GM12878 (cell line): ENCODE measurements around the gene ACBD5. TPM values are rescaled to one million over a fixed set of nuclear protein-coding genes. Genes with fewer than 3 reads are reported as not detected.

Experiments used
- ATAC-seq: fragments of 200-7000 bp; cut with Tn5 transposase; 3 replicates; pipeline ENCODE4 v1.9.1; 2020; ENCODE audit warnings: mild to moderate bottlenecking, moderate library complexity
- BruUV-seq: library from RNA; stranded (reverse); fragments of 400-500 nt; replicated peaks from 2 replicates; lab custom pipeline; 2021; lab: Mats Ljungman, UMichigan
- CTCF ChIA-PET: fragments of 300-600 bp; sonication (Branson Sonifier 250); formaldehyde crosslinking; extraction: SDS; loops from one replicate; lab custom pipeline; 2021; ENCODE audit warnings: inconsistent platforms; lab: Yijun Ruan, JAX
- POLR2A ChIA-PET: fragments of 350-600 bp; formaldehyde crosslinking; extraction: SDS; loops from one replicate; lab custom pipeline; 2021; ENCODE audit warnings: inconsistent platforms; lab: Charles Lee
- RAD21 ChIA-PET: fragments of 300-600 bp; sonication (Branson Sonifier 250); formaldehyde crosslinking; loops from one replicate; lab custom pipeline; 2023; ENCODE audit warnings: antibody characterized with exemption; ENCODE audit not compliant: unreplicated experiment; lab: Charles Lee
- SMC1A ChIA-PET: fragments of 300-600 bp; sonication (Branson Sonifier 250); formaldehyde crosslinking; loops from one replicate; lab custom pipeline; 2023; ENCODE audit not compliant: unreplicated experiment, uncharacterized antibody; lab: Charles Lee
- DNase-seq: peaks from one replicate; pipeline ENCODE4 v3.0.0-alpha.2; 2011; ENCODE audit warnings: low read depth, low spot score
- FAIRE-seq: peaks from 3 replicates; lab custom pipeline; 2011; peaks lifted over from hg19 to GRCh38; lab: Jason Lieb, UNC
- H2AFZ ChIP-seq: 2 replicates; pipeline ENCODE4 v1.6.0; 2011; ENCODE audit warnings: low read depth, low read length, control low read depth; ENCODE audit not compliant: control insufficient read depth
- H3K27ac ChIP-seq: 2 replicates; pipeline ENCODE4 v1.5.1; 2011; ENCODE audit warnings: control low read depth; ENCODE audit not compliant: control insufficient read depth, insufficient read depth
- H3K27me3 ChIP-seq, 2 experiments: replicated peaks in 1 of 2; 2 replicates each; pipeline versions ENCODE4 v1.6.0 to v1.6.1; 2011; ENCODE audit warnings: low read length in 1 of 2; ENCODE audit not compliant: control insufficient read depth in 2 of 2, insufficient read depth in 2 of 2
- H3K36me3 ChIP-seq, 2 experiments: 2 replicates each; pipeline ENCODE4 v1.5.1; 2011; ENCODE audit warnings: low read length in 1 of 2; ENCODE audit not compliant: control insufficient read depth in 2 of 2, insufficient read depth in 2 of 2
- H3K4me1 ChIP-seq: 2 replicates; pipeline ENCODE4 v1.6.1; 2011; ENCODE audit warnings: mild to moderate bottlenecking, low read length, moderate library complexity, mixed read lengths; ENCODE audit not compliant: control insufficient read depth, insufficient read depth
- H3K4me2 ChIP-seq: 2 replicates; pipeline ENCODE4 v1.6.0; 2011; ENCODE audit warnings: control low read depth; ENCODE audit not compliant: control insufficient read depth, insufficient read depth
- H3K4me3 ChIP-seq: fragments of 200-600 bp; sonication (generic); 2 replicates; pipeline ENCODE4 v1.5.1; 2016
- H3K79me2 ChIP-seq: 2 replicates; pipeline ENCODE4 v1.6.0; 2011; ENCODE audit warnings: low read length; ENCODE audit not compliant: control insufficient read depth, insufficient read depth
- H3K9ac ChIP-seq: 2 replicates; pipeline ENCODE4 v1.8.0; 2011; ENCODE audit warnings: low read length, control low read depth, mixed read lengths; ENCODE audit not compliant: control insufficient read depth, insufficient read depth
- H3K9me3 ChIP-seq: replicated peaks from 3 replicates; pipeline ENCODE4 v1.5.1; 2011; ENCODE audit warnings: mild to moderate bottlenecking, low read length; ENCODE audit not compliant: control insufficient read depth, insufficient read depth
- H4K20me1 ChIP-seq: 2 replicates; pipeline ENCODE4 v1.6.0; 2011; ENCODE audit not compliant: control insufficient read depth, insufficient read depth
- ASH2L ChIP-seq: fragments of 300-600, 200-600 bp; sonication (generic); IDR thresholded peaks from 2 replicates; pipeline ENCODE4 v1.6.1; 2017; ENCODE audit warnings: low read depth, mild to moderate bottlenecking, borderline replicate concordance
- BMI1 ChIP-seq: fragments of 450-650 bp; IDR thresholded peaks from 2 replicates; pipeline ENCODE4 v1.6.1; 2016; ENCODE audit warnings: mild to moderate bottlenecking, moderate library complexity, borderline replicate concordance
- CHD4 ChIP-seq: fragments of 200-600 bp; sonication (generic); IDR thresholded peaks from 2 replicates; pipeline ENCODE4 v1.6.1; 2016; ENCODE audit warnings: mild to moderate bottlenecking
- CREM ChIP-seq: IDR thresholded peaks from 2 replicates; pipeline ENCODE4 v1.6.1; 2014; ENCODE audit warnings: antibody characterized with exemption, low read depth
- DPF2 ChIP-seq: fragments of 450-650 bp; IDR thresholded peaks from 2 replicates; pipeline ENCODE4 v1.6.1; 2017; ENCODE audit warnings: mild to moderate bottlenecking
- FOXK2 ChIP-seq: fragments of 450-650 bp; IDR thresholded peaks from 2 replicates; pipeline ENCODE4 v1.6.1; 2017; ENCODE audit warnings: mild to moderate bottlenecking, moderate library complexity
- NBN ChIP-seq: fragments of 450-650 bp; IDR thresholded peaks from 2 replicates; pipeline ENCODE4 v1.6.1; 2016
- POLR2A ChIP-seq: IDR thresholded peaks from 2 replicates; pipeline ENCODE4 v1.6.1; 2011; ENCODE audit warnings: low read depth, mild to moderate bottlenecking, low read length
- STAT1 ChIP-seq: fragments of 450-650 bp; conservative IDR thresholded peaks from 2 replicates; pipeline ENCODE4 v1.6.1; 2014; ENCODE audit warnings: antibody characterized with exemption, mild to moderate bottlenecking
- TCF12 ChIP-seq: IDR thresholded peaks from 2 replicates; pipeline ENCODE4 v1.6.1; 2011; ENCODE audit warnings: low read depth, mild to moderate bottlenecking, low read length
- ZNF274 ChIP-seq: IDR thresholded peaks from one replicate; pipeline ENCODE4 v1.8.0; 2011; ENCODE audit not compliant: insufficient read length, insufficient read depth
- ZSCAN29 ChIP-seq: fragments of 450-650 bp; IDR thresholded peaks from 2 replicates; pipeline ENCODE4 v1.6.1; 2017; ENCODE audit warnings: mild to moderate bottlenecking, moderate library complexity
- WGBS: methylation state at CpG from one replicate; pipeline ENCODE4 v1.1.6; 2016; ENCODE audit warnings: low lambda C conversion rate; ENCODE audit not compliant: insufficient replicate concordance, insufficient coverage; ENCODE audit errors: missing lambda C conversion rate; 5-methylcytosine and 5-hydroxymethylcytosine counted together
- in situ Hi-C: fragments of 300-500 bp; cut with MboI; formaldehyde crosslinking; loops from 9 replicates; pipeline ENCODE4 v1.14.3; 2018; ENCODE audit warnings: mixed read lengths
- intact Hi-C: fragments of 100-400 bp; cut with micrococcal nuclease; formaldehyde crosslinking; loops from one replicate; pipeline ENCODE4 v1.14.2; 2022; ENCODE audit not compliant: unreplicated experiment
- polyA plus RNA-seq, 11 experiments: library from polyadenylated mRNA; depleted of rRNA in 4 of 11; unstranded in 6 of 11; stranded (reverse) in 5 of 11; fragments of >200 nt; fragmentation: Nextera tagmentation in 4 of 11; fragmentation: Illumina TruSeq in 1 of 11; extraction: Ambion mirVana in 4 of 11; extraction: Trizol in 1 of 11; gene quantifications; 1 replicate in 1 of 11; 2 replicates in 10 of 11; pipeline versions ENCODE4 v1.2.1 to v1.2.3, GENCODE V29; 2011 to 2016; ENCODE audit warnings: inconsistent platforms in 2 of 11, missing spikeins in 2 of 11, low read depth in 1 of 11
- total RNA-seq, 4 experiments: library from RNA; depleted of rRNA in 3 of 4; stranded (reverse); fragments of >200 nt in 3 of 4; fragmentation: Illumina TruSeq in 1 of 4; extraction: Trizol in 1 of 4; gene quantifications; 2 replicates each; pipeline versions ENCODE4 v1.2.1 to v1.2.3, GENCODE V29; 2013 to 2021
- TF ChIP-seq, protein P1 (sequence below): IDR thresholded peaks from 2 replicates; pipeline ENCODE4 v1.6.1; 2011; ENCODE audit warnings: low read depth, low read length, improper control_type of control experiment, borderline replicate concordance

ACBD5 gene
- total and polyA plus RNA-seq, 10 of the 15 experiments (the other 5 are each of a cell fraction or from before 2014, with no cell fraction given): 2.4 to 22.3 (median 12.4) TPM

DNA sequence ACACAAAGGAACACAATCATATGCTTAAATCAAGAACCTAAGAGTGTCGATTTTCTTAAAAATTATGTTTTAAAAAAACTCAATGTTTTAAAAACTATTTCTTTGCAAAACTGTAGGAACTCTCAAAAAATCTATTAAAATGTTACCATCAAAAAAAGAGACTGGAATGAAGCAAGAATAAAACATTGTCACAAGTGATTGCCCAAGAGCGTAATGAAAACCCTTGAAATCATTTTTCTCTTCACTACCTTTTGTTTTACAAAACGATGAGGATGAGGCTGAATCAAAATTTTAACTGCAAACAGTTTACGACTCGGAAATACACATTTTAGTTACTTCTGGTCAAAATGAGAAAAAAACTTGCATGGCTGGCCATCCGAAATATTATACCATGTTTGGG is 87.3 kb downstream of the ACBD5 start:
- in situ Hi-C loops (no loop called here), intact Hi-C loops (loop anchor here (5.0 to 10.0 kb wide), 2 partner anchors 261 to 1381 kb away; partner anchors contain the start of gene WAC)
- H3K4me3 ChIP-seq: peak overlapping the region; percentile 87
- DNase-seq (no peak), ATAC-seq (no peak), FAIRE-seq (no peak)
- no peaks in the 10 kb centered on the region for H4K20me1 ChIP-seq
- H3K27ac ChIP-seq: peak overlapping the region; percentile 100
- TF ChIP-seq, protein P1, sequence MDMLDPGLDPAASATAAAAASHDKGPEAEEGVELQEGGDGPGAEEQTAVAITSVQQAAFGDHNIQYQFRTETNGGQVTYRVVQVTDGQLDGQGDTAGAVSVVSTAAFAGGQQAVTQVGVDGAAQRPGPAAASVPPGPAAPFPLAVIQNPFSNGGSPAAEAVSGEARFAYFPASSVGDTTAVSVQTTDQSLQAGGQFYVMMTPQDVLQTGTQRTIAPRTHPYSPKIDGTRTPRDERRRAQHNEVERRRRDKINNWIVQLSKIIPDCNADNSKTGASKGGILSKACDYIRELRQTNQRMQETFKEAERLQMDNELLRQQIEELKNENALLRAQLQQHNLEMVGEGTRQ: no peak
- CTCF ChIA-PET: interaction anchor here (1.0 to 1.7 kb wide), 5 partner anchors 10 to 427 kb away, joined by 4 to 10 read pairs (median 5); no protein-coding TSS in a partner anchor
- POLR2A ChIA-PET: interaction anchor here (1.1 to 2.7 kb wide), 6 partner anchors 11 to 342 kb away, joined by 3 to 25 read pairs (median 5); no protein-coding TSS in a partner anchor
- peaks cover 0 to 11% of the 10 kb centered on the region in 2 experiments; a peak in 3 of 4 replicates for H3K36me3 ChIP-seq
- H2AFZ ChIP-seq: no peak overlapping the region
- H3K9ac ChIP-seq: peak overlapping the region; percentile 100
- H3K79me2 ChIP-seq: peaks cover 92% of the 10 kb centered on the region
- 3% methylated on average over 6 of the region's 6 CpGs for WGBS
- no peaks in the 10 kb centered on the region for H3K27me3 ChIP-seq
- SMC1A ChIA-PET: interaction anchor here (1.0 kb wide), 1 partner anchor 23 kb away, joined by 4 read pairs; no protein-coding TSS in a partner anchor
- H3K9me3 ChIP-seq: no peaks in the 10 kb centered on the region; the same call in 2 of the 3 replicates
- no TSS peak for BruUV-seq
- peak overlapping the region; percentile 93 for H3K4me2 ChIP-seq
- no peaks in the 10 kb centered on the region; the same call in 1 of the 2 replicates for H3K4me1 ChIP-seq
- RAD21 ChIA-PET: interaction anchor here (1.8 kb wide), 1 partner anchor 90 kb away, joined by 6 read pairs; no protein-coding TSS in a partner anchor

DNA sequence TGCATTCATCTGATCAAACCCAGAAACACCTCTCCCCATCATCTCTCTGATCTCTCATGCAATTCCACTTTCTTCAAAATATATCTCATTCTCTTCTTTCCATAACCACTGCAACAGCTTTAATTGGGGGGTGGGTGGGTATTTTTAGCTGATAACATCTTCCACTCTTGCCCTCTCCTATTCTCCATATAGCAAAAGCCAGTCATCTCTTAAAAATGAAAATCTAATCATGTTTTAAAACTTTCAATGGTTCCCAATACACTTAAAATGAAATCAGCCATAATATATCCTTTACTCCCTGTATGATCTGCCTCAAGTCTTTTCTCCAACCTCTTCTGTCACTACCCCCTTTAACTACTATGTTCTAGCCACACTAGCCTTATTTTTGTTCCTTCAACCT is 87.9 kb downstream of the ACBD5 start:
- Histone ChIP-seq H3K4me1 (no peaks in the 10 kb centered on the region; the same call in 1 of the 2 replicates), H2AFZ (no peak overlapping the region), H3K27me3 (no peaks in the 10 kb centered on the region), H3K4me2 (peak overlapping the region; percentile 93), H3K9ac (peak overlapping the region; percentile 100), H3K9me3 (no peaks in the 10 kb centered on the region; the same call in 2 of the 3 replicates), H3K27ac (no peak overlapping the region; the same call in 1 of the 2 replicates), H3K36me3 (peaks cover 2 to 9% of the 10 kb centered on the region in 2 experiments), H3K79me2 (peaks cover 88% of the 10 kb centered on the region), H3K4me3 (peak overlapping the region; percentile 87), H4K20me1 (no peaks in the 10 kb centered on the region)
- DNase-seq (no peak), FAIRE-seq (no peak), ATAC-seq (no peak)
- ChIA-PET CTCF (no interaction called here), SMC1A (no interaction called here), POLR2A (interaction anchor here (0.6 to 2.7 kb wide), 3 partner anchors 90 to 283 kb away, joined by 3 to 25 read pairs (median 6); no protein-coding TSS in a partner anchor), RAD21 (no interaction called here)
- no TSS peak for BruUV-seq
- TF ChIP-seq FOXK2: no peak
- TF ChIP-seq ZSCAN29: no peak
- no peak for TF ChIP-seq NBN
- no peak for TF ChIP-seq DPF2
- no peak for TF ChIP-seq ZNF274
- TF ChIP-seq STAT1: no peak
- TF ChIP-seq POLR2A: no peak
- no peak for TF ChIP-seq ASH2L
- TF ChIP-seq TCF12: no peak
- no peak for TF ChIP-seq BMI1
- TF ChIP-seq CHD4: no peak
- TF ChIP-seq CREM: no peak
- intact Hi-C loops (loop anchor here (5.0 to 10.0 kb wide), 2 partner anchors 260 to 1382 kb away; partner anchors contain the start of gene WAC), in situ Hi-C loops (no loop called here)
